ENCODE measurements around the gene PIEZO1. TPM values are rescaled to one million over a fixed set of nuclear protein-coding genes. Genes with fewer than 3 reads are reported as not detected.
A peak's percentile ranks its signal among the peaks of the same experiment; 100 is the strongest.

The PIEZO1 gene
- polyA plus RNA-seq, 4 donors, result 25.6 to 55.5 (median 32.9) TPM

DNA sequence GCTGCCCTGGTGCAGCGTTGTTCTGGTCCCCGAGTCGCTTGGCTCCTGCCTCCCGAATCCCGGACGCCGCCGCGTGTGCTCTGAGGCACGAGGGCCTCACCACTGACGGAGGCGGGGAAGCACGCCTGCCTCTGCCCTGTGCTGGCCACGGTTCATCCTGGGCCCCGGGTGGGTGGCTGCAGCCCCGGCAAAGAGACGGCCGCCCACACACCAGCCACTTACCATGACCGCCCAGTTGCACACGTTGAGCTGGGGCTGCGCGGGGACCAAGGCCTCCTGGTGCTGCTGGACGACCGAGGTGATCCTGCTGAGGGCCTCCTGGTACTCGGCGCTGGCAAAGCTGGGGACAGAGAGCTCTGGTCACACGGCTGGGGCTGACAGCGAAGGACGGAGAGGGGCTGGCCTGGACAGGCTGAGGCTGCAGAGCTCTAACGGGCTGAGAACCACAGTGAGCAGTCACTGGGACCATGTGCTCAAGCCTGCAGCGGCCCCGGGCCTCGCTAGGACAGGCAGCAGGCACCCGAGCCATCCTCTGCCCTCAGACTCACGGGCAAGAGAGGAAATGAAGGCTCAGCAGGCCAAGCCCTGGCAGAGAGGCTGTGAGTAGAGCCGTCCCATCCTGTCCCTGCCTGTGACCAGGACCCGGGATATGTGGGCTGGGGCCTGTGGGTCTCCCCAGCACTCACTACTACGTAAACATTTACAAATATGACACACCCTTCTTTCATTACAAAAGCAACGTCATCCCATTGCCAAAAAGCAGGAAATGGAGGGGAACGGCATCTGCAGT is 33.0 kb upstream of the PIEZO1 start:
- no peak for DNase-seq (ENCODE audit: low read depth in 4 of 4, low spot score in 3 of 4)

DNA sequence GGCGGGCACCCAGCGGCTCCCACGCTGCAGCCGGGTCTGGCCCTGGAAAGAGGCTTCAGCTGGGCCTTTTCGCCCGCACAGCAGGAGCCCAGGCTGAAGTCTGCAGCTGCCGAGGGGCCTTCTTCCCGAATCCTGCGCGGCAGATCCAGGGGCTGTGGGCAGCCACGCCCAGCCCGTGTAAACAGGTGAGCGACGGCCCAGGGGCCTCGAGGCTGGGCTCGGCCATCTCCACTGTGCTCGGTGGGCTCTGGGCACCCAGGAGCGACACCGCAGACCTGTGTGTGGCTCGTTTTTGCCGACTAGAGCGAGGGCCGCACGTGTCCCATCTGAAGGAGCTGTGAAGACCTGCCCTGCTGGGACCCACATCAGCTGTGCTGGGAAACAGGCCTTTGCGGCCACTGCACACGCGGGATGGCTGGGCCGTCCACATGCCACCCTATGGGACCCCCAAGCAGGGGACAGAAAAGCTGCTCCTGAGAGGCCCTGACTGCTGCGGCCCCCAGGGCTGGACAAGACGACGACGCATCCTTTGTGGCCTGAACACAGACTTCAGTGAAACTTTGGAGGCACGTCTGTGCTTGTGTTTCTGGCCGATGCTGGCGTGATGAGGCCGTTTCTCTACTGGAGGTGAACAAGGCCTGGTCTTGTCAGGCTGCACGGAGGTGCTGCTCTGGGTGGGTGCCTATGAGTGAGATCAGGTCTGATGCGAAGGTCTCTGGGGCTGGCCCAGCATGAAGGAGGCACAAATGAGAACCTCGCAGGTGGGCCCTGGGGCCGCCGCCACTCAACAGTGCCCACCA is 31.9 kb upstream of the PIEZO1 start:
- no peak for DNase-seq (ENCODE audit: low read depth in 4 of 4, low spot score in 3 of 4)

GRCh38 chr16:88815901-88816589 is 31.0 kb upstream of the PIEZO1 start:
- no peak for DNase-seq (ENCODE audit: low read depth in 4 of 4, low spot score in 3 of 4)

GRCh38 chr16:88815227-88815626 is 30.2 kb upstream of the PIEZO1 start:
- DNase-seq (ENCODE audit: low read depth in 4 of 4, low spot score in 3 of 4), result no peak

- no peak for DNase-seq (ENCODE audit: low read depth in 4 of 4, low spot score in 3 of 4)
Observed at GRCh38 chr16:88814144-88814502, 29.1 kb upstream of the PIEZO1 start.

GRCh38 chr16:88813269-88814143 is 28.5 kb upstream of the PIEZO1 start:
- no peak for DNase-seq (ENCODE audit: low read depth in 4 of 4, low spot score in 3 of 4)

- no peak for DNase-seq (ENCODE audit: low read depth in 4 of 4, low spot score in 3 of 4)
Observed at GRCh38 chr16:88812513-88813268, 27.7 kb upstream of the PIEZO1 start.

DNA sequence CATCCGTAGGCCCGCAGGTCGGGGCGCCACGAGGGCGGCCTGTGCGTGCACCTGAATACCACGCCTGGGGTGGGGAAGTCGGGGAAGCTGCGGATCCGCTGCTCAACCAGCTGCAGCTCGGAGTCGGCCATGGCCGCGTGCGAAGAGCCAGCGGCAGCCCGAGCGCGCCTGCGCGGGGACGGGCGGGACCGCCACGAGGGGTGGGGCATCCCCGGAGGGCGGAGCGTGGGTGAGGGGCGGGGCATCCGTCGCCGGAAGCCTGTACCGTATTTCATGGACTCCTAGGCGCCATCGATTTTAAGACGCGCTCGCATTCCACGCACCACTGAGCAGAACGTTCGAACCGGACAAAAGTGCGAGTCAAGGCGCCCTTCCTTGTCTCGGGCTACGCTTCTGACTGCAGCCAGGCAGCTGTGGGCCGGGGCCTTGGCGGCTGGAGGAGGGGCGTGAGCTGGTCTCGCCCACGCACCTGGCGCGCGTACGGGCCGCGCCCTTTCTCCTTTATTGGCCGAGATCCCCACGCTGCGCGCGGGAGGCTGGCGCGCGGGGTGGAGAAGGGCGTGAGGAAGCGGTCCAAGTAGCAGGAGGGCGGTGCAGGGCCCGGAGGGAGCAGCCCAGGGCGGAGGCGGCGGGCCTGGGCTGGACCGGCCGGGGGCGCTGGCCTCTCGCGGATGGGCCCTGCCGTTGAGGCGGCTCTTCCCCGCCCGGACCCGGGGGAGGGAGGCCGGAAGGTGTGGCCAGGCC is 26.9 kb upstream of the PIEZO1 start, which contains the start of gene APRT:
APRT (minus strand) TSS at position 160 of the 744 bp plus-strand sequence; CDS start at position 131, 29 bp downstream.
- peak; percentile 80 to 91 (median 82) for DNase-seq (ENCODE audit: low read depth in 4 of 4, low spot score in 3 of 4)

DNA sequence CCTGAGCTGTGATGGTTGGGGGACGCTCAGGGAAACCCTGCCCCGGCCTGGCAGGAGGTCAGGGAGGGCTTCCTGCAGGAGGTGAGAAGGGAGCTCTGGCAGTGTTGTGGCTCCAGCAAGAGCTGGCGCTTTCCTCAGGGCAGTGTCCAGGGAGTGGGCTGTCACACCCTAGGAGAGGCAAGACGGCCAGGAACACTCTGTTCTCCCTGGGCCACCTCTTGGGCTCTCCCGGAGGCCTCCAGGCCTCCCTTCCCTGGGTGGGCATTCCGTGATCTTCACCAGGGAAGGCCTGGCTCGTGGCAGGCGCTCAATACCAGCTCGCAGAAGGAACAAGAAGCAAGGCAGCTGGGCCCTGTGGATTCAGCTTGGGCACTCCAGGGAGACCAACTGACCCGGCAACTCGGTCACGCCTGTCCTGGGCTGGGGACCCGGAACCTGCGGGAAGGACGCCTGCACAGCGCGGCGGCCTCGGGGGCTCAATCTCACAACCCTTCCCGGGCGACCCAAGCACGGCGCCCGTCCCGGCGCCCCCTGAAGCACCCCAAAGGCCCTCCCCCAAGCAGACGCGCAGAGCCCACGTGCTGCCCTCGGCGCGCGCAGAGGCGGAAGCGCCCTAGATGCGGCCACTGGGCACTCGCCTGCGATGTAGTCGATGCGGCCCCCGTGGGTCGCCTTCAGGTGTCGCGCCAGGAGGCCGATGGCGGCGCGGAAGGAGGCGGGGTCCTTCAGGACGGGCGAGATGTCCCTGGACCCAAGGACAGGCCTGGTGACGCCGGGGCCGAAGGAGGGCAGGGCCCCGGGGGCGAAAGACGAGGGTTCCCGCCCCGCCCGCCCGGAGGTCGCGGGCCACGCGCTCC is 26.1 kb upstream of the PIEZO1 start:
- peak; percentile 63 to 72 (median 69) for DNase-seq (ENCODE audit: low read depth in 4 of 4, low spot score in 3 of 4)

DNA sequence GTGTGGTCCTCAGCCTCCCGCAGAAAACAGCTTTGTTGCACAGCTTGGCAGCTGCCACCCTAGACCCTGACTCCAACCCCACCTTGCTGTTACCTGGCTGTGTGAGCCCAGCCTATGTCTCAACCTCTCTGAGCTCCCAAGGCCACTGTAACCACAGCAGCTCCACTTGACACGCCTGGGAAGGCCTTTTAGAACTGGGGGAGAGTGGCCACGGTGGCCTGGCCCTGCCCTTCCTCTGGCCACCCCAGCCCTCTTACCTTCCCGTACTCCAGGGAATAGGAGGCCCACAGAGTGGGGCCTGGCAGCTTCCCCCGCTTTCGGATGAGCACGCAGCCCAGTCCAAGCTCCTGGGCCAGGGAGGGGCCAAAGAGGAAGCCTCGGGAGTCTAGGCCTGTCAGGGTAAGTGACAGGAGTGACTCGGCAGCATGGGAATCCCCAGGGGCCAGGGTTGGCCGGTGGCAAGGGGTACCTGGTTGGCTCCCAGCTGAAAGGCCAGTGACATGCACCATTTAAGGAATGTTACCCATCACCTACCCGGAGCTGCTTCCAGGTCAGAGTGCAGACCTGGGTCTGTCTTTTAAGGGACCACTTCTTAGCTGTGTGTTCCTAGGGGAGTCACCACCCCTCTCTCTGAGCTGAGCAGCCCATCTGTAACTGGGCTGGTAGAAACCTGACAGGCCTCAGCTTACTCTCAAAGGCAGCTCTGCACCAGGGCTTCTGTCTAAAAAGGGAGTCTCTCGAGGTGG is 25.3 kb upstream of the PIEZO1 start:
- no peak for DNase-seq (ENCODE audit: low read depth in 4 of 4, low spot score in 3 of 4)

- no peak for DNase-seq (ENCODE audit: low read depth in 4 of 4, low spot score in 3 of 4)
Observed at GRCh38 chr16:88809676-88810165, 24.7 kb upstream of the PIEZO1 start.

DNA sequence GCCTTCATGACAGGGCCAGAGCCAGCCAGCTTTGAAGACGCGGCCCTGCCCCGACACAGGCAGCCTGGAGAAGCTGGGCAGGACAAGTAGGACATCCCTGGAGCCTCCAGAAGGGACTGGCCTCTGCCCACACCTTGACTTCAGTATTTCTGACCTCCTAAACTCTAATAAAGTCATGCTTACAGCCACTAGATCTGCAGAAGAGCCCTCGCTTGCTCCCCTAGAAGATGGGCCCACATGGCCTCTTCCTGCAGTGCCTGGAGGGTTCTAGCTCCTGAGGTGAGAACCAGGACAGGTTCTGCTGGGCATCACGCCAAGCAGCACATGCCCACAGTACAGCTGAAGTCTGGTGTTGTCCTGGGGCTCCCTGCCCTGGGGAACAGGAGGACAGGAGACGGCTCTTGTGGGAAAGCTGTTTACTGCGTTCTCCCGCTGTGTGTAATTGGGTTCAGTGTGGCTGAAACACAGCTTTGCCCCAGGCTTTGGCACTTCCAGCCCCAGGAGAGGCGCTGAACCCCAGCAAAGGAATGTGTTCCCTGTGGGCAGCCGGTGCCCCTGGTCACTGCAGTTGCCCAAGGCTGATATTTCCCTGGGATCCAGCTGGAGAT is 24.2 kb upstream of the PIEZO1 start:
- no peak for DNase-seq (ENCODE audit: low read depth in 4 of 4, low spot score in 3 of 4)

- no peak for DNase-seq (ENCODE audit: low read depth in 4 of 4, low spot score in 3 of 4)
Observed at GRCh38 chr16:88807626-88808453, 22.8 kb upstream of the PIEZO1 start.

DNA sequence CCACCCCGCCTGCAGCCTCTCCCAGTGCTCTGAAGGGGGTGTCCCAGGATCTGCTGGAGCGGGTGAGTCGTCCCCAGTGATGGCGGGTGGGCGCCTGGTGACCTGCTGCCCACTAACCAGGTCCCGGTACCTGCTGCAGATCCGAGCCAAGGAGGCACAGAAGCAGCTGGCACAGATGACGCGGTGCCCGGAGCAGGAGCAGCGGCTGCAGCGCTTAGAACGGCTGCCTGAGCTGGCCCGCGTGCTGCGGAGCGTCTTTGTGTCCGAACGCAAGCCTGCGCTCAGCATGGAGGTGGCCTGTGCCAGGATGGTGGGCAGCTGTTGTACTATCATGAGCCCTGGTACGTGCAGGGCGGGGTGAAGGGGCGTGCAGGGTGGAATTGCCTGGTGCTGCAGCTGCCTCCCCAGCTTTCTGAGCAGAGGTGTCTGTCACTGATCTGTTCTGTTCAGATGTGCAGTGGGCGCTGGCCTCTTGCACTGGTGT is 22.2 kb upstream of the PIEZO1 start:
- no peak for DNase-seq (ENCODE audit: low read depth in 4 of 4, low spot score in 3 of 4)

- DNase-seq (ENCODE audit: low read depth in 4 of 4, low spot score in 3 of 4), result no peak
Observed at GRCh38 chr16:88806491-88807111, 21.6 kb upstream of the PIEZO1 start.

Data from right renal pelvis (tissue), 4 donors.